ENCODE results near the gene MROH7. TPM values are rescaled to one million over a fixed set of nuclear protein-coding genes. Genes with fewer than 3 reads are reported as not detected.

The MROH7 gene
- total RNA-seq, 4 donors from 2014 or later: 2.0 to 5.7 (median 3.8) TPM

GRCh38 chr1:54745864-54746263 lies 104.3 kb downstream of the MROH7 start:
- no peak for DNase-seq (ENCODE audit: low spot score in 2 of 2)
- Histone ChIP-seq H3K4me1 (no peaks in the 10 kb centered on the region), H3K36me3 (peaks cover 35% of the 10 kb centered on the region), H3K9me3 (no peaks in the 10 kb centered on the region), H3K27ac (no peak overlapping the region), H3K4me3 (no peak overlapping the region), H3K27me3 (no peaks in the 10 kb centered on the region)
- TF ChIP-seq EP300 (IDR thresholded peaks at IDR 0.05): no peak
- TF ChIP-seq POLR2A (IDR thresholded peaks at IDR 0.05): no peak
- no peak for TF ChIP-seq CTCF (IDR thresholded peaks at IDR 0.05)
- TF ChIP-seq POLR2AphosphoS5 (IDR thresholded peaks at IDR 0.05): no peak
- WGBS: 96% methylated on average over 4 of the region's 4 CpGs

GRCh38 chr1:54748094-54748835 lies 106.7 kb downstream of the MROH7 start:
- Histone ChIP-seq H3K4me3 (no peak overlapping the region), H3K27me3 (no peaks in the 10 kb centered on the region), H3K27ac (no peak overlapping the region), H3K9me3 (no peaks in the 10 kb centered on the region), H3K36me3 (peaks cover 11% of the 10 kb centered on the region), H3K4me1 (no peaks in the 10 kb centered on the region)
- DNase-seq (ENCODE audit: low spot score in 2 of 2): no peak
- no CpG with 5 or more reads among the region's 14 CpGs for WGBS
- TF ChIP-seq EP300 (IDR thresholded peaks at IDR 0.05): no peak
- TF ChIP-seq POLR2A (IDR thresholded peaks at IDR 0.05): no peak
- no peak for TF ChIP-seq POLR2AphosphoS5 (IDR thresholded peaks at IDR 0.05)
- TF ChIP-seq CTCF (IDR thresholded peaks at IDR 0.05): no peak

- DNase-seq (ENCODE audit: low spot score in 2 of 2): no peak
- no peak overlapping the region for H3K27ac ChIP-seq
- no peaks in the 10 kb centered on the region for H3K27me3 ChIP-seq
- no peak for TF ChIP-seq EP300 (IDR thresholded peaks at IDR 0.05)
- TF ChIP-seq POLR2A (IDR thresholded peaks at IDR 0.05): no peak
- TF ChIP-seq CTCF (IDR thresholded peaks at IDR 0.05): no peak
- TF ChIP-seq POLR2AphosphoS5 (IDR thresholded peaks at IDR 0.05): no peak
- no peaks in the 10 kb centered on the region for H3K9me3 ChIP-seq
- no peaks in the 10 kb centered on the region for H3K36me3 ChIP-seq
- no peak overlapping the region for H3K4me3 ChIP-seq
- WGBS: 82% methylated on average over 6 of the region's 6 CpGs
- H3K4me1 ChIP-seq: no peaks in the 10 kb centered on the region
Observed at GRCh38 chr1:54750596-54750995, 109.0 kb downstream of the MROH7 start.

- H3K4me3 ChIP-seq: no peak overlapping the region
- TF ChIP-seq EP300 (IDR thresholded peaks at IDR 0.05) (no peak), POLR2A (IDR thresholded peaks at IDR 0.05) (no peak), POLR2AphosphoS5 (IDR thresholded peaks at IDR 0.05) (no peak), CTCF (IDR thresholded peaks at IDR 0.05) (no peak)
- H3K27me3 ChIP-seq: no peaks in the 10 kb centered on the region
- no peaks in the 10 kb centered on the region for H3K4me1 ChIP-seq
- H3K36me3 ChIP-seq: peaks cover 3% of the 10 kb centered on the region
- no peaks in the 10 kb centered on the region for H3K9me3 ChIP-seq
- no peak for DNase-seq (ENCODE audit: low spot score in 2 of 2)
- no peak overlapping the region for H3K27ac ChIP-seq
- 71% methylated on average over 4 of the region's 4 CpGs for WGBS
Observed at GRCh38 chr1:54751426-54751825, 109.8 kb downstream of the MROH7 start.

- WGBS: 88% methylated on average over 19 of the region's 22 CpGs
Observed at GRCh38 chr1:54754045-54754444, 112.5 kb downstream of the MROH7 start.

More at GRCh38 chr1:54754045-54754444, 112.5 kb downstream of the MROH7 start:
- no peaks in the 10 kb centered on the region for H3K4me1 ChIP-seq
- H3K27me3 ChIP-seq: no peaks in the 10 kb centered on the region
- no peaks in the 10 kb centered on the region for H3K9me3 ChIP-seq
- no peak overlapping the region for H3K4me3 ChIP-seq
- peaks cover 28% of the 10 kb centered on the region for H3K36me3 ChIP-seq
- DNase-seq (ENCODE audit: low spot score in 2 of 2): no peak
- no peak for TF ChIP-seq POLR2AphosphoS5 (IDR thresholded peaks at IDR 0.05)
- no peak for TF ChIP-seq CTCF (IDR thresholded peaks at IDR 0.05)
- no peak for TF ChIP-seq EP300 (IDR thresholded peaks at IDR 0.05)
- no peak for TF ChIP-seq POLR2A (IDR thresholded peaks at IDR 0.05)
- H3K27ac ChIP-seq: no peak overlapping the region
